ENCODE measurements around the gene MED13.
"Not testable (repeated sequence)": the region's sequence is repeated elsewhere in the genome, so short reads cannot be mapped to it uniquely, and the experiment has no call there.

MED13 gene

DNA sequence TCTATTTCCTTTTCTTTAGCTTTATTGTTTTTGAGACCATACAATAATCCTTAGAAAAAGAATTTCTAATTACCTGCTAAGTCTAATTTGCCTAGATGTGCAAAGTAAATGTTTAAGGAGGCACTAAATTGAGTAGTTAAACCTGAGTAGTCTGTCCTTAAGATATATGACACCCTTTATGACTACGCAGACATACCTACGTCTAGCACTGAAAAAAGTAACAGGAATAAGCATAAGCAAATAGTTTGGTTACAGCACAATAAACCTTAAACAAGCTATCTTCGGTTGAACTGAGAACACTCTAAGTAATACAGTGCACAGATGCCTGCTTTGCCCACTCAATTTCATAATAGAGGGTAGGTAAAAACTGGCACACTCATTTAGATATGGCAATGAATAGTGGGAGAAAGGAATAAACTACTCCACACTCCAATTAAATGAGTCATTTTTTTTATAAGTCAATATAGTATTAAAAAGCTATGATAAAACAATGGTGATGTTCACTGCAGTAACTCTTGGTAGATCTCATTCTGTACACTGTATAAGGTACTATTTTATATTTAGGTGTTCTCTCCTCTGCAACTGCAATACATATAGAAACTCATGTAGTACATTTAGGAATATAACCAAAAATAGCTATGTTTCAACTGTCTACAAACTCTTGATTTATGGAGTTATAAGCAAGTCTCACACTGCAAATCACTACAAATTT lies 117.6 kb downstream of the MED13 start:
- TF ChIP-seq CTCF (IDR thresholded peaks at IDR 0.05): no peak
- no peak for TF ChIP-seq ZFX (IDR thresholded peaks at IDR 0.05; ENCODE audit: borderline replicate concordance)
- H3K27ac ChIP-seq: peak overlapping the region; percentile 56

DNA sequence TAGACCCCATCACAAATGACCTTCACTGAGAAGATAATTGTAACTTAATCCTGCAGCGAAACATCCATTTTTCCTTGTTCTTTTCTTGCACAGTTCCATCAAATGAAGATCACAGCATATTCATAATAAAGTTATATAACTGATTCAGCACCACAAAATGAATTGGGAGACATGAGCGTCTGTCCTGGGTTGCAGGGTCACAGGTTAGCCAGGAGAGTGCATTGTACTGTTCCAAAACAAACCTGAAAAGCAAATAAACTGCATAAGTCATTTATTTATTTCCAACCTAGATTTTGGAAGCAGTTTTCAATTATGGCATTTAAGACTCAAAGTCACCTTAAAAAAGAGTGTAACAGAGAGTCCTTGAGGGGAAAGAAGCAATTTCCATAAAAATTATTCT lies 118.7 kb downstream of the MED13 start:
- peak overlapping the region; percentile 56 for H3K27ac ChIP-seq
- TF ChIP-seq ZFX (IDR thresholded peaks at IDR 0.05; ENCODE audit: borderline replicate concordance) (no peak), CTCF (IDR thresholded peaks at IDR 0.05) (peak; percentile 12; the same call in 1 of the 2 replicates)

GRCh38 chr17:61943117-61943516 lies 122.0 kb downstream of the MED13 start:
- H3K27ac ChIP-seq: no peak overlapping the region
- TF ChIP-seq CTCF (IDR thresholded peaks at IDR 0.05): no peak
- no peak for TF ChIP-seq ZFX (IDR thresholded peaks at IDR 0.05; ENCODE audit: borderline replicate concordance)

- no peak for TF ChIP-seq ZFX (IDR thresholded peaks at IDR 0.05; ENCODE audit: borderline replicate concordance)
- no peak for TF ChIP-seq CTCF (IDR thresholded peaks at IDR 0.05)
- no peak overlapping the region for H3K27ac ChIP-seq
Measured at GRCh38 chr17:61942085-61942484, 123.0 kb downstream of the MED13 start.

GRCh38 chr17:61928101-61928436 lies 137.0 kb downstream of the MED13 start:
- no peak for TF ChIP-seq ZFX (IDR thresholded peaks at IDR 0.05; ENCODE audit: borderline replicate concordance)
- no peak for TF ChIP-seq CTCF (IDR thresholded peaks at IDR 0.05)
- H3K27ac ChIP-seq: peak overlapping the region; percentile 86

DNA sequence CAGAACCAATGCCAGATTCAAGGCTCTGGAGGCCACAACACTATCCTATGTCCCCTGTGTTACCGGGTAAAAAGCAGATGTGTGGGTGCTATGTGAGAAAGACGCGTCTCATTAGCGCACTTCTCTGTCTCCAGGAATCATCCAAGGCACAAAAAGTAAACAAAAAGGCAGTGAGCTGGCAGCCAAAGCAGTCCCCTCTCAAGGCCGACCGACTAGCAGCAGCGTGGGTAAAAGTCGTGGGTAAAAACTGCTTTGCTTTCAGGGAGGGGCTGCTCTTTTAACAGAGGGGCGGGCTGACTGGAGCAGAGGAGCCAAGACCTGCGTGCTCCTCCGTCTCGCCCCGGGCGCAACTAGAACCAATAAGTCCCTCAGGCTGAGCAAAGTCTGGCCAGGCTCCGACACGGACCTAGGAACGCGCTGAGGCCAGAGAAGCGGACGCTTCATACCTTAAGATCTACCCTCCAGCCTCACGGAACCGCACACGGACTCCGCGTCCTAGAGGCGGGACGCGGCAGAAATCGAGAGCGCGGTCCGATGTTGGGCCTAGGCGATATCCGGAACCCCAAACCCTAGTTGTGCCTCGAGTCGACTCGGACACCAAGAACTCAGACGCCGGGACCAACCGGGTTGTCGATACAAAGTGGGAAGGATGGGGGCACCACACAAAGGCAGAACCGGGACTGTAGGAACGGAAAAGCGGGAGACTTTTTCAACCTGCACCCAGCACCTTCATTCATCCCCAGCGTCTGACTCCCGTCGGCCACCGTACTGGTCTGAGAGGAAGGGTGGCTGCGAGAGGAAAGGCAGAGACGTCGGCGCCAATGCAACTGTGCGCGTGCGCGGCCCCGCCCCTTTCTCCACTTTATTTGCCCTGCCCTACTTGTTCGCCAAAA lies 137.6 kb downstream of the MED13 start, which contains the start of gene INTS2:
Gene INTS2 (minus strand): TSS at position 775 of the 893 bp plus-strand sequence. CDS start 1,338 bp downstream, outside the sequence.
- TF ChIP-seq CTCF (IDR thresholded peaks at IDR 0.05) (no peak), ZFX (IDR thresholded peaks at IDR 0.05; ENCODE audit: borderline replicate concordance) (no peak)
- peak within 1 kb of the TSS; percentile 86 for H3K27ac ChIP-seq

DNA sequence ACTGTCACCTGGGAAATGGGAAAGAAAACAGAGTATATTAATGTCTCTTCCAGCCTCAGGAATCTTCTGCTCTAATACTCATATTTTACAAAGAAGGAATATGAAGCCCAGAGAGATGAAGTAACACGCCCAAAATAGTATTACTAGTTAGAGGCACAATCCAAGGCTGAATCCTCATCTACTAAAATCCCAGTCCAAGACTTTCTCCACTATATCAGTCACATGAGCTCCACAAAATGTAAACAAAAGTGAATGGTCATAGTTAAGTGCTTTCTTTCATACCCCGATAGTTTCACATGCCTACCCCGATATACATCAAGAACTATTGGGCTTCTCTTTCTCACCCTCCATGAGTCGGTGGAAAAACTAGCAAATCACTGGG lies 138.3 kb downstream of the MED13 start:
- no peak for TF ChIP-seq CTCF (IDR thresholded peaks at IDR 0.05)
- TF ChIP-seq ZFX (IDR thresholded peaks at IDR 0.05; ENCODE audit: borderline replicate concordance): no peak
- peak overlapping the region; percentile 86 for H3K27ac ChIP-seq

- H3K27ac ChIP-seq: not testable (repeated sequence)
Measured at GRCh38 chr17:61915162-61915561, 149.9 kb downstream of the MED13 start.

Measured in 22Rv1 (cell line).